NCI-H1417 (cell line): ENCODE results near the gene ALOX12.
"Not testable (repeated sequence)": the region's sequence is repeated elsewhere in the genome, so short reads cannot be mapped to it uniquely, and the experiment has no call there.

Source experiments
- DNase-seq, 3 experiments: peaks; one replicate each; lab custom pipeline; 2025; lab: John Stamatoyannopoulos, UW

Gene ALOX12

DNA sequence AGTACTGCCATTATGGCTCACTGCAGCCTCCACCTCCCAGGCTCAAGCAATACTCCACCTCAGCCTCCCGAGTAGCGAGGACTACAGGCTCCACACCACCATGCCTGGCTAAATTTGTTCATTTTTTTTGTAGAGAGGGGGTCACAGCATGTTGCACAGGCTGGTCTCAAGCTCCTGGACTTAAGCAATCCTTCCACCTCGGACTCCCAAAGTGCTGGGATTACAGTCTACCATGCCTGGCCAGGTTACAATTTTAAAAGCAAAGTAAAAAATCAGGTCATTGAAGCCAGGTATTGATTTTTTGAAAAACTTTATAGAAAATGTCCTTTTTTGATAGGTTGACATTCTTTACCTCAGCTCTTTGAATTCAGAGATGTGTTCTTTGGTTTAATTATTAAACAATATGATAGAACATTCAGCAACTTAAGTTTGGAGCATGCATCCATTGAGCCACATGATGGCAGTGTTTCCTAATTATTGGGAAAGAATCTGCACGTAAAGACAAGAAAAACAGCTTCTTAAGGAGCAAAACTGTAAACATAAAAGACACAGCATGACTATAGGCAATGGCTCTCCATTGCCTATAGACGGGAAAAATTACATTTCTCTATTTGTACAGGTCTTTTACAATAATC lies 49.8 kb downstream of the ALOX12 start:
- DNase-seq: peak; percentile 59 to 79 (median 62)

DNA sequence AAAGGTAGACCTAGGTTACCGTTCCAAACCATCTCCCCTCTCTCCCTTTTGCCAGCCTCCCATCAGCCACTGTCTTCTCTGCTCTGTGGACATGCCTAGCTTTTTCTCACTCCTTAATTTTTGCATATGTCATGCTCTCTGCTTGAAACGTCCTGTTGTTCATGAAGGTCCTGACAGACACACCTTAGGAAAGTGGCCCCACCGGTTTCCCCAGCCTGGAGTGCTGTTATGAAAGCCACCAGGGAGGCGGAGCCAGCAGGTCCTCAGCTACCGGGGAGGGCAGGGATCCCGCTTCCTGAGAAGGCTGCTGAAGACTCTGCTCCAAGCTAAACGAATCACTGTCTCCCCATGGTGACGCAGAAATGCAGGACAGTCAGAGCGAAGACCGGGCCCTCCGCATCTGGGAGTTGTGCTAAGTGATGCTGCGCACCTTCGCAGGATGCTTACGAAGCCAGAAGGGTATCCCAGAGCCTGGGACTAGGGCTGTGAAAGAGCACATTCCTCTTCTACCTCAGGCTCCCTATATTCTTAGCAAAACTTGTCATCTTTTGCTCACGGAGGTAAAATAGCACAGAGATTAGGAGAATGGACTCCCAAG lies 50.4 kb downstream of the ALOX12 start:
- DNase-seq: peak; percentile 36 to 81 (median 63)

DNA sequence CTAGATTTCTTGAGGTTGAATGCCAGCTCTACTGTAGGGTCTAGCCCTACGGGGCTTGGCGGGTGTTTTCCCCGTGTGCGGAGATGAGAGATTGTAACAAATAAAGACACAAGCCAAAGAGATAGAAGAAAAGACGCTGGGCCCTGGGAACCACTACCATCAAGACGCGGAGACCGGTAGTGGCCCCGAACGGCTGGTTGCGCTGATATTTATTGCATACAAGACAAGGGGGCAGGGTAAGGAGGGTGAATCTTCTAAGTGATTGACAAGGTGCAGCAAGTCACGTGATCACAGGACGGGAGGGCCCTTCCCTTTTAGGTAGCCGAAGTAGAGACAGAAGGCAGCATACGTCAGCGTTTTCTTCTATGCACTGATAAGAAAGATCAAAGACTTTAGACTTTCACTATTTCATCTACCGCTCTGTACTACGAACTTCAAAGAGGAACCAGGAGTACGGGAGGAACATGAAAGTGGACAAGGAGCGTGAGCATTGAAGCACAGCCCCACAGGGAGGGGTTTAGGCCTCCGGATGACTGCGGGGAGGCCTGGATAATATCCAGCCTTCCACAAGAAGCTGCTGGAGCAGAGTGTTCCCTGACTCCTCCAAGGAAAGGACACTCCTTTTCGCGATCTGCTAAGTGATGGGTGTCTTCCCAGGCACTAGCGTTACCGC lies 51.0 kb downstream of the ALOX12 start:
- DNase-seq: peak in 1 of 3 experiments; percentile 40

DNA sequence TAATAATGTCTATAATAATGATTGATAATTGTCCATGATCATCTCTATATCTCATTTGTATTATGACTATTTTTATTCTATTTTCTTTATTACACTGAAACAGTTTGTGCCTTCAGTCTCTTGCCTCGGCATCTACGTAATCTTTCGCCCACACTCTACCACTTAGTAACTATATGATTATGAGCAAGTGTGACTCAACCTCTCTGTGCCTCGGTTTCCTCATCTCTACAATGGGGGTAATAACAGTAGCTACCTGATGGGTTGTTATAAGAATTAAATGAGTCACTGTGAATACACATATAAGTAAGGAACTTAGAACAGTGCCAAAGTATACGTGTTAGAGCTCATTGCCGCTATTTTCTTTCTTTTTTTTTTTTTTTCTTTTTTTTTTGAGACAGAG lies 51.7 kb downstream of the ALOX12 start:
- no peak for DNase-seq

DNA sequence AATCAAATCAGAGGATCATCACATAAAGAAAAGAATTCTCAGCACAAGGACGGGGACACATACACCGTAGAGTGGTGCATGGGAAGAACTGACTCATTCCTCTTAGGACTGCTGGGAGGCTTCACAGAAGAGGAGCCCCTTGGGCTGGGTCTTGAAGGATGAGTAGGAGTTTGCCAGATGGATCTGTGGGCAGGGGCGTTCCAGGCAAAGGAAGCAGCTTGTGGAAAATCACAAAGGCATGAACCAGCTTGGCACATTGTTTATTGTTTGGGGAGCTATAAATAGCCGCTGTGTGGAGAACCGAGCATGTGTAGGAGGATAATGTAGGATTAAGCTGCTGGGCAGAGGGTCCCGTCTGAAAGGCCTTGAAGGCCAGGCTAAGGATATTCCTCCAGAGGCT lies 53.1 kb downstream of the ALOX12 start:
- DNase-seq: no peak

DNA sequence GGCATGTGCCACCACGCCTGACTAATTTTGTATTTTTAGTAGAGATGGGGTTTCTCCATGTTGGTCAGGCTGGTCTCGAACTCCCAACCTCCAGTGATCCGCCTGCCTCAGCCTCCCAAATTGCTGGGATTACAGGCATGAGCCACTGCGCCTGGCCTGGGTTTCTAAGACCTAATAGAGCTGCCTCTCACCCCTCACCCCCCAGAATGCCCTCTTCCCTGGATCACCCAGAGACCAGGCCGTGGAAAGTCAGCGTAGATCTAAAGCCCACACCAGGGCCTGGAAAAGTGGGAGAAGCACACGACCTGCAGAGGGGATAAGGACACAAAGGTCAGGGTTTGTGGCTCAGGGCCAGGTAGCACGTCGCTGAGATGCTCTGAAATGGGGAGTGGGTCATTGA lies 54.7 kb downstream of the ALOX12 start:
- not testable (repeated sequence) for DNase-seq

DNA sequence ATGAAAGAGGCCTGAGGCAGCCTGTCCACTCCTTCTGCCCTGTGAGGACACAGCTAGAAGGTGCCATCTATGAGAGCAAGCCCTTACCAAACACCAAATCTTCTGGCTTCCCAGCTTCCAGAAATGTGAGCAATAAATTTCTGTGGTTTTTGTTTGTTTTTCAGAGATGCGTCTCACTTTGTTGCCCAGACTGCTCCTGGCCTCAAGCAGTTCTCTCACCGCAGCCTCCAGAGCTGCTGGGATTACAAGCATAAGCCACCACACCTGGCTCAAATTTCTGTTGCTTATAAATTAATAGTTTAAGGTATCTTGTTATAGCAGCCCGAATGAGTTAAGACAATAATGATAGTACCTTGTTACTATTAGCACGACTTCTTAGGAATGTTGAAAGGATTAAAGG lies 60.5 kb downstream of the ALOX12 start:
- no peak for DNase-seq

DNA sequence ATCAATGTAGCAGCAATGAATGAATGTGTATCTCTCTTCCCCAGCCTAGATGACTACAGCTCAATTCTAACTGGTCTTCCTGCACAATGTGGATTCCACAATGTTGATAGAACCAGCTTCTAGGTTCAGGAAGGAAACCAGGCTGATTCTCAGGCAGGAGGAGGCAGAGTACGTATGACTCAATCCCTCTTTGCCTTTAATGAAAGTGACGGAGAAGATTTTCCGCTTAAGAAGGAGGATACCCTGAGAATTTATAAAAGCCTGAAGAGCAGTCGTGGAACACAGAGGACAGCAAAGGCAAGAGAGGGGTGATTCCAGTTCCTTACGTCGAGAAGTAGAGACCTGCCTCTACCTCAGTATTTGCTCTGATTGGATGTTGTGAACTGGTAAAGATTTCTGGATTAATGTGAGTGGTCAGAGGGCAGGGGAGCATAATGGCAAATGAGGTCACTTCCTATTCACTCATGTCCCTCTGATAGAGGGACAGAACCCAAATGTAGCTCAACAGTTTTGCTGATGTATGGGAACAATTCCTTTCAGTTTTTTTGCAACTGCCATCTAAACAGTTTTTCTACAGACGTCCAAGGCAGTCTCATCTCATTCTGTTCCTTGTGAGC lies 63.1 kb downstream of the ALOX12 start:
- DNase-seq: no peak
